MM.1S (cell line): ENCODE measurements around the gene CD1C.

Source experiments
- EZH2 ChIP-seq: fragments of 300-600 bp; sonication (generic); optimal IDR thresholded peaks from 2 replicates; pipeline ENCODE3; 2017; ENCODE audit warnings: low read depth, mild to moderate bottlenecking, antibody characterized with exemption, low read length, mixed read lengths
- EZH2phosphoT487 ChIP-seq: fragments of 300-600 bp; sonication (generic); IDR thresholded peaks from 2 replicates; pipeline ENCODE4 v1.6.1; 2018; ENCODE audit warnings: antibody characterized with exemption, low read length
- TF ChIP-seq, protein P1 (sequence below): fragments of 300-600 bp; sonication (generic); IDR thresholded peaks from 2 replicates; pipeline ENCODE4 v1.5.1; 2016; ENCODE audit warnings: antibody characterized with exemption, low read length, mixed read lengths

DNA sequence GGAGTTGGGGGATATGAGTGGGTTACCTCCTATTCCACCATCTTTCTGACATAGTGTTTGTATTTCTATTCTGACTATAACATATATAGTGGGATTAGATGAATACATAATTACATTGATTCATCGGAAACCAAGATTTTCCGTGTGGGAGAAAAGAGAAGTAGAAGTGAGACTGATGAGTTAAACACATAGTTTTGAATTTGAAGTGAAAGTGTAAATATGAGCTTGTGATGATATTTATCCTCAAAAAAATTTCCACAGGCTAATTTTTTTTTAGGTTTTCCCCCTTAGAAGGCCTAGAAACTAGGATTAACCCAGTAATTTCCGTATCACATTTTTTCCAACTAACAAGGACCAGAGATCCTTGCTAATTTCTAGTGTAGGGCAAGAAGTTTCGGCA lies 34.7 kb downstream of the CD1C start:
- TF ChIP-seq, protein P1, sequence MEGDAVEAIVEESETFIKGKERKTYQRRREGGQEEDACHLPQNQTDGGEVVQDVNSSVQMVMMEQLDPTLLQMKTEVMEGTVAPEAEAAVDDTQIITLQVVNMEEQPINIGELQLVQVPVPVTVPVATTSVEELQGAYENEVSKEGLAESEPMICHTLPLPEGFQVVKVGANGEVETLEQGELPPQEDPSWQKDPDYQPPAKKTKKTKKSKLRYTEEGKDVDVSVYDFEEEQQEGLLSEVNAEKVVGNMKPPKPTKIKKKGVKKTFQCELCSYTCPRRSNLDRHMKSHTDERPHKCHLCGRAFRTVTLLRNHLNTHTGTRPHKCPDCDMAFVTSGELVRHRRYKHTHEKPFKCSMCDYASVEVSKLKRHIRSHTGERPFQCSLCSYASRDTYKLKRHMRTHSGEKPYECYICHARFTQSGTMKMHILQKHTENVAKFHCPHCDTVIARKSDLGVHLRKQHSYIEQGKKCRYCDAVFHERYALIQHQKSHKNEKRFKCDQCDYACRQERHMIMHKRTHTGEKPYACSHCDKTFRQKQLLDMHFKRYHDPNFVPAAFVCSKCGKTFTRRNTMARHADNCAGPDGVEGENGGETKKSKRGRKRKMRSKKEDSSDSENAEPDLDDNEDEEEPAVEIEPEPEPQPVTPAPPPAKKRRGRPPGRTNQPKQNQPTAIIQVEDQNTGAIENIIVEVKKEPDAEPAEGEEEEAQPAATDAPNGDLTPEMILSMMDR: no peak
- TF ChIP-seq EZH2phosphoT487: no peak
- no peak for TF ChIP-seq EZH2
